ENCODE results near the gene VPS8. TPM values are rescaled to one million over a fixed set of nuclear protein-coding genes. Genes with fewer than 3 reads are reported as not detected.

Gene VPS8
- total RNA-seq, 1 experiment from 2014 or later: 72.3 TPM

GRCh38 chr3:185084901-185085300, 272.9 kb downstream of the VPS8 start:
- Histone ChIP-seq H3K4me3 (ENCODE audit: low read depth in 2 of 2, low read length in 2 of 2) (no peak overlapping the region), H3K27ac (ENCODE audit: low read length) (no peak overlapping the region), H3K4me1 (ENCODE audit: control insufficient read depth, insufficient read depth, low read length) (no peaks in the 10 kb centered on the region), H3K27me3 (ENCODE audit: control insufficient read depth, insufficient read depth, low read length) (peaks cover 21% of the 10 kb centered on the region), H3K9me3 (ENCODE audit: control insufficient read depth, insufficient read depth, low read depth, low read length) (no peaks in the 10 kb centered on the region), H3K36me3 (ENCODE audit: control insufficient read depth, insufficient read depth, low read length) (no peaks in the 10 kb centered on the region)
- BruUV-seq (replicated peaks): no TSS peak
- CTCF ChIA-PET: no interaction called here
- POLR2A ChIA-PET: no interaction called here
- DNase-seq (ENCODE audit: low read depth, low spot score) (no peak), ATAC-seq (no peak)
- intact Hi-C loops (cut with micrococcal nuclease; ENCODE audit: unreplicated experiment) (no loop called here), in situ Hi-C loops (cut with HindIII; ENCODE audit: low pct_unique_long_range_greater_than_20kb, low sequenced_read_pairs) (no loop called here)
- TF ChIP-seq CTCF (IDR thresholded peaks at IDR 0.05) (no peak), REST (IDR thresholded peaks at IDR 0.05; ENCODE audit: insufficient read depth in 1 of 2, low read depth in 2 of 2, low read length in 1 of 2) (no peak), POLR2AphosphoS5 (IDR thresholded peaks at IDR 0.05; ENCODE audit: low read depth, low read length) (no peak), TCF7L2 (IDR thresholded peaks at IDR 0.05; ENCODE audit: low read depth, low read length) (no peak), SIN3A (IDR thresholded peaks at IDR 0.05; ENCODE audit: borderline replicate concordance, insufficient read depth, low read depth, low read length) (no peak)

DNA sequence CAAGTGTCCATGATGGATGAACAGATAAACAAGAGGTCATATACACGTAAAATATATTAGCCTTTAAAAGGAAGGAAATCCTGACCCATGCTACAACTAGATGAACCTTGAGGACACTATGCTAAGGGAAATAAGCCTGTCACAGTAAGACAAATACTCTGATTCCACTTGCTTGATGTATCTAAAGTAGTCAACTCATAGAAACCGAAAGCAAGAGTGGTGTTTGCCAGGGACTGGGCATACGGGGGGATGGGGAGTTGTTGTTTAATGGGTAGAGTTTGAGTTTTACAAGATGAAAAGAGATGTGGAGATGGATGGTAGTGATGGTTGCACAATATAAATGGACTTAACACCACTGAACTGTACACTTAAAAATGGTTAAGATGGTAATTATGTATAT, 275.5 kb downstream of the VPS8 start:
- Histone ChIP-seq H3K4me3 (ENCODE audit: low read depth in 2 of 2, low read length in 2 of 2) (no peak overlapping the region), H3K4me1 (ENCODE audit: control insufficient read depth, insufficient read depth, low read length) (no peaks in the 10 kb centered on the region), H3K27me3 (ENCODE audit: control insufficient read depth, insufficient read depth, low read length) (peaks cover 20% of the 10 kb centered on the region), H3K36me3 (ENCODE audit: control insufficient read depth, insufficient read depth, low read length) (no peaks in the 10 kb centered on the region), H3K9me3 (ENCODE audit: control insufficient read depth, insufficient read depth, low read depth, low read length) (no peaks in the 10 kb centered on the region), H3K27ac (ENCODE audit: low read length) (no peak overlapping the region)
- no peak for DNase-seq (ENCODE audit: low read depth, low spot score)
- POLR2A ChIA-PET: no interaction called here
- CTCF ChIA-PET: no interaction called here
- no TSS peak for BruUV-seq (replicated peaks)
- in situ Hi-C loops (cut with HindIII; ENCODE audit: low pct_unique_long_range_greater_than_20kb, low sequenced_read_pairs) (no loop called here), intact Hi-C loops (cut with micrococcal nuclease; ENCODE audit: unreplicated experiment) (no loop called here)
- TF ChIP-seq TCF7L2 (IDR thresholded peaks at IDR 0.05; ENCODE audit: low read depth, low read length): no peak
- no peak for TF ChIP-seq REST (IDR thresholded peaks at IDR 0.05; ENCODE audit: insufficient read depth in 1 of 2, low read depth in 2 of 2, low read length in 1 of 2)
- no peak for TF ChIP-seq SIN3A (IDR thresholded peaks at IDR 0.05; ENCODE audit: borderline replicate concordance, insufficient read depth, low read depth, low read length)
- no peak for TF ChIP-seq POLR2AphosphoS5 (IDR thresholded peaks at IDR 0.05; ENCODE audit: low read depth, low read length)
- TF ChIP-seq CTCF (IDR thresholded peaks at IDR 0.05): no peak
- no peak for ATAC-seq

Data from Panc1 (cell line).